ENCODE data around the gene GTF2A2. TPM values are rescaled to one million over a fixed set of nuclear protein-coding genes. Genes with fewer than 3 reads are reported as not detected.
"Not testable (repeated sequence)": the region's sequence is repeated elsewhere in the genome, so short reads cannot be mapped to it uniquely, and the experiment has no call there.

Gene GTF2A2
- total and polyA plus RNA-seq, 8 donors = 16.8 to 62.5 (median 33.7) TPM

GRCh38 chr15:59699810-59700431 is 42.6 kb upstream of the GTF2A2 start:
- Histone ChIP-seq H3K27ac (no peak overlapping the region), H3K4me1 (no peaks in the 10 kb centered on the region), H3K36me3 (no peaks in the 10 kb centered on the region), H3K27me3 (no peaks in the 10 kb centered on the region), H3K9me3 (no peaks in the 10 kb centered on the region), H3K4me3 (no peak overlapping the region)
- intact Hi-C loops (cut with DNase I) = loop anchor here in 1 of 3 donors (10.0 kb wide), 1 partner anchor 625 kb away; no protein-coding TSS in a partner anchor
- ATAC-seq = no peak
- TF ChIP-seq CTCF (IDR thresholded peaks at IDR 0.05) = no peak
- no peak for FAIRE-seq
- WGBS, 2 donors = 51 to 70% methylated on average over 4 of the region's 4 CpGs
- no peak for DNase-seq

- not testable (repeated sequence) for H3K9me3 ChIP-seq, H3K4me3 ChIP-seq, H3K27me3 ChIP-seq, H3K36me3 ChIP-seq, H3K27ac ChIP-seq, DNase-seq, H3K4me1 ChIP-seq, FAIRE-seq, ATAC-seq
- intact Hi-C loops (cut with DNase I) = loop anchor here in 1 of 3 donors (10.0 kb wide), 1 partner anchor 627 kb away; no protein-coding TSS in a partner anchor
- 75 to 83% methylated on average over 4 of the region's 4 CpGs for WGBS, 2 donors
Measured at GRCh38 chr15:59698065-59698464, 40.8 kb upstream of the GTF2A2 start.

- Histone ChIP-seq H3K27ac (no peak overlapping the region), H3K4me1 (no peaks in the 10 kb centered on the region), H3K27me3 (no peaks in the 10 kb centered on the region), H3K4me3 (no peak overlapping the region), H3K9me3 (no peaks in the 10 kb centered on the region), H3K36me3 (no peaks in the 10 kb centered on the region)
- intact Hi-C loops (cut with DNase I) = loop anchor here in 1 of 3 donors (10.0 kb wide), 1 partner anchor 628 kb away; no protein-coding TSS in a partner anchor
- ATAC-seq (peak in 1 of 4 donors; percentile 31), DNase-seq (no peak), FAIRE-seq (no peak)
- TF ChIP-seq CTCF (IDR thresholded peaks at IDR 0.05) = no peak
- WGBS, 2 donors = 64 to 65% methylated on average over 4 of the region's 4 CpGs
Measured at GRCh38 chr15:59696332-59696731, 39.0 kb upstream of the GTF2A2 start.

GRCh38 chr15:59694779-59695178 is 37.5 kb upstream of the GTF2A2 start:
- H3K27ac ChIP-seq = no peak overlapping the region
- TF ChIP-seq CTCF (IDR thresholded peaks at IDR 0.05) = no peak

GRCh38 chr15:59691194-59691805 is 34.0 kb upstream of the GTF2A2 start:
- Histone ChIP-seq H3K27me3 (no peaks in the 10 kb centered on the region), H3K36me3 (no peaks in the 10 kb centered on the region), H3K9me3 (no peaks in the 10 kb centered on the region), H3K27ac (no peak overlapping the region), H3K4me1 (peaks cover 2 to 16% (median 11%) of the 10 kb centered on the region in 3 donors), H3K4me3 (no peak overlapping the region)
- WGBS, 2 donors = 5 to 11% methylated on average over 1 of the region's 1 CpG
- FAIRE-seq (peak; percentile 54), ATAC-seq (no peak), DNase-seq (peak in 3 of 6 donors; percentile 13 to 39 (median 28))
- TF ChIP-seq CTCF (IDR thresholded peaks at IDR 0.05) = peak; percentile 9 to 54 (median 36)
- intact Hi-C loops (cut with DNase I) = loop anchor here in 1 of 3 donors (10.0 kb wide), 1 partner anchor 634 kb away; no protein-coding TSS in a partner anchor

More at GRCh38 chr15:59694779-59695178, 37.5 kb upstream of the GTF2A2 start:
- H3K4me3 ChIP-seq = no peak overlapping the region
- intact Hi-C loops (cut with DNase I) = loop anchor here in 1 of 3 donors (10.0 kb wide), 1 partner anchor 630 kb away; no protein-coding TSS in a partner anchor
- DNase-seq (no peak), FAIRE-seq (no peak), ATAC-seq (no peak)
- H3K9me3 ChIP-seq = no peaks in the 10 kb centered on the region
- no peaks in the 10 kb centered on the region for H3K27me3 ChIP-seq
- no peaks in the 10 kb centered on the region for H3K4me1 ChIP-seq
- 81 to 93% methylated on average over 1 of the region's 1 CpG for WGBS, 2 donors
- no peaks in the 10 kb centered on the region for H3K36me3 ChIP-seq
